ENCODE measurements around the gene SOX8. TPM values are rescaled to one million over a fixed set of nuclear protein-coding genes. Genes with fewer than 3 reads are reported as not detected.

SOX8 gene
- total RNA-seq, 1 donor from 2014 or later = 4.3 TPM

GRCh38 chr16:1010251-1010650, 28.7 kb downstream of the SOX8 start:
- TF ChIP-seq CTCF (IDR thresholded peaks at IDR 0.05; ENCODE audit: unreplicated experiment) = no peak
- Mint-ChIP-seq H3K36me3 (ENCODE audit: low read depth, unreplicated experiment) (no peaks in the 10 kb centered on the region), H3K4me1 (ENCODE audit: unreplicated experiment) (no peaks in the 10 kb centered on the region), H3K27me3 (ENCODE audit: unreplicated experiment) (no peaks in the 10 kb centered on the region), H3K27ac (ENCODE audit: unreplicated experiment) (no peak overlapping the region), H3K4me3 (ENCODE audit: unreplicated experiment) (no peak overlapping the region), H3K9me3 (ENCODE audit: unreplicated experiment) (no peaks in the 10 kb centered on the region)
- no peak for DNase-seq (ENCODE audit: low spot score)

- no peak for DNase-seq (ENCODE audit: low spot score)
- Mint-ChIP-seq H3K27me3 (ENCODE audit: unreplicated experiment) (no peaks in the 10 kb centered on the region), H3K27ac (ENCODE audit: unreplicated experiment) (no peak overlapping the region), H3K4me1 (ENCODE audit: unreplicated experiment) (no peaks in the 10 kb centered on the region), H3K9me3 (ENCODE audit: unreplicated experiment) (no peaks in the 10 kb centered on the region), H3K4me3 (ENCODE audit: unreplicated experiment) (peak overlapping the region; percentile 31), H3K36me3 (ENCODE audit: low read depth, unreplicated experiment) (no peaks in the 10 kb centered on the region)
- TF ChIP-seq CTCF (IDR thresholded peaks at IDR 0.05; ENCODE audit: unreplicated experiment) = no peak
These were observed 29.2 kb downstream of the SOX8 start for GRCh38 chr16:1010815-1011214.

GRCh38 chr16:1011316-1012082, 29.9 kb downstream of the SOX8 start:
- no peak overlapping the region for H3K27ac Mint-ChIP-seq (ENCODE audit: unreplicated experiment)
- no peak for TF ChIP-seq CTCF (IDR thresholded peaks at IDR 0.05; ENCODE audit: unreplicated experiment)
- peak overlapping the region; percentile 31 for H3K4me3 Mint-ChIP-seq (ENCODE audit: unreplicated experiment)
- DNase-seq (ENCODE audit: low spot score) = no peak
- H3K9me3 Mint-ChIP-seq (ENCODE audit: unreplicated experiment) = no peaks in the 10 kb centered on the region
- no peaks in the 10 kb centered on the region for H3K36me3 Mint-ChIP-seq (ENCODE audit: low read depth, unreplicated experiment)
- no peaks in the 10 kb centered on the region for H3K4me1 Mint-ChIP-seq (ENCODE audit: unreplicated experiment)
- H3K27me3 Mint-ChIP-seq (ENCODE audit: unreplicated experiment) = no peaks in the 10 kb centered on the region

GRCh38 chr16:1012135-1012534, 30.6 kb downstream of the SOX8 start:
- no peaks in the 10 kb centered on the region for H3K36me3 Mint-ChIP-seq (ENCODE audit: low read depth, unreplicated experiment)
- no peak for TF ChIP-seq CTCF (IDR thresholded peaks at IDR 0.05; ENCODE audit: unreplicated experiment)
- H3K4me1 Mint-ChIP-seq (ENCODE audit: unreplicated experiment) = no peaks in the 10 kb centered on the region

GRCh38 chr16:1012722-1013592, 31.4 kb downstream of the SOX8 start:
- H3K27me3 Mint-ChIP-seq (ENCODE audit: unreplicated experiment) = no peaks in the 10 kb centered on the region
- no peaks in the 10 kb centered on the region for H3K9me3 Mint-ChIP-seq (ENCODE audit: unreplicated experiment)
- H3K4me3 Mint-ChIP-seq (ENCODE audit: unreplicated experiment) = no peak overlapping the region
- no peak for TF ChIP-seq CTCF (IDR thresholded peaks at IDR 0.05; ENCODE audit: unreplicated experiment)
- DNase-seq (ENCODE audit: low spot score) = no peak
- no peaks in the 10 kb centered on the region for H3K36me3 Mint-ChIP-seq (ENCODE audit: low read depth, unreplicated experiment)
- no peaks in the 10 kb centered on the region for H3K4me1 Mint-ChIP-seq (ENCODE audit: unreplicated experiment)
- H3K27ac Mint-ChIP-seq (ENCODE audit: unreplicated experiment) = no peak overlapping the region

More at GRCh38 chr16:1012135-1012534, 30.6 kb downstream of the SOX8 start:
- no peak overlapping the region for H3K27ac Mint-ChIP-seq (ENCODE audit: unreplicated experiment)
- H3K4me3 Mint-ChIP-seq (ENCODE audit: unreplicated experiment) = no peak overlapping the region
- no peaks in the 10 kb centered on the region for H3K9me3 Mint-ChIP-seq (ENCODE audit: unreplicated experiment)
- no peaks in the 10 kb centered on the region for H3K27me3 Mint-ChIP-seq (ENCODE audit: unreplicated experiment)
- DNase-seq (ENCODE audit: low spot score) = no peak
